HG03354 (cell line): ENCODE results near the gene UBR3.
A peak's percentile ranks its signal among the peaks of the same experiment; 100 is the strongest.

Experiments used
- ATAC-seq: cut with Tn5 transposase; IDR thresholded peaks from one replicate; pipeline ENCODE4 v1.9.1; 2021; ENCODE audit warnings: mild to moderate bottlenecking; ENCODE audit not compliant: unreplicated experiment, poor library complexity, severe bottlenecking

The UBR3 gene

GRCh38 chr2:169980643-169981042 is 153.4 kb downstream of the UBR3 start:
- ATAC-seq = no peak

- ATAC-seq = no peak
Observed at GRCh38 chr2:169982929-169983328, 155.7 kb downstream of the UBR3 start.

GRCh38 chr2:169983506-169983905 is 156.3 kb downstream of the UBR3 start:
- no peak for ATAC-seq

- ATAC-seq = no peak
Observed at GRCh38 chr2:169984145-169984544, 156.9 kb downstream of the UBR3 start.

GRCh38 chr2:169994752-169995151 is 167.5 kb downstream of the UBR3 start:
- ATAC-seq = no peak

- no peak for ATAC-seq
Observed at GRCh38 chr2:169997140-169997887, 170.1 kb downstream of the UBR3 start.

- no peak for ATAC-seq
Observed at GRCh38 chr2:169999054-169999453, 171.8 kb downstream of the UBR3 start.

- no peak for ATAC-seq
Observed at GRCh38 chr2:170002096-170002495, 174.8 kb downstream of the UBR3 start.

GRCh38 chr2:170005702-170006101 is 178.4 kb downstream of the UBR3 start:
- ATAC-seq = no peak

- no peak for ATAC-seq
Observed at GRCh38 chr2:170006587-170007325, 179.5 kb downstream of the UBR3 start.

- ATAC-seq = no peak
Observed at GRCh38 chr2:170009209-170009608, 182.0 kb downstream of the UBR3 start.

- no peak for ATAC-seq
Observed at GRCh38 chr2:170012773-170013172, 185.5 kb downstream of the UBR3 start.

GRCh38 chr2:170013802-170014551 is 186.7 kb downstream of the UBR3 start:
- no peak for ATAC-seq

- ATAC-seq = no peak
Observed at GRCh38 chr2:170014769-170015168, 187.5 kb downstream of the UBR3 start.

- no peak for ATAC-seq
Observed at GRCh38 chr2:170017860-170018532, 190.7 kb downstream of the UBR3 start.

GRCh38 chr2:170019060-170019805 is 192.0 kb downstream of the UBR3 start:
- no peak for ATAC-seq

GRCh38 chr2:170020777-170021176 is 193.5 kb downstream of the UBR3 start:
- ATAC-seq = no peak

- no peak for ATAC-seq
Observed at GRCh38 chr2:170022692-170023091, 195.4 kb downstream of the UBR3 start.

- peak; percentile 82 for ATAC-seq
Observed at GRCh38 chr2:170024721-170025120, 197.5 kb downstream of the UBR3 start.
